ENCODE results near the gene CRIP1. TPM values are rescaled to one million over a fixed set of nuclear protein-coding genes. Genes with fewer than 3 reads are reported as not detected.
A peak's percentile ranks its signal among the peaks of the same experiment; 100 is the strongest.

Gene CRIP1
- total and polyA plus RNA-seq, 2 donors (not counting 1 experiment from before 2014, with no cell fraction given) = 210 to 563 TPM

DNA sequence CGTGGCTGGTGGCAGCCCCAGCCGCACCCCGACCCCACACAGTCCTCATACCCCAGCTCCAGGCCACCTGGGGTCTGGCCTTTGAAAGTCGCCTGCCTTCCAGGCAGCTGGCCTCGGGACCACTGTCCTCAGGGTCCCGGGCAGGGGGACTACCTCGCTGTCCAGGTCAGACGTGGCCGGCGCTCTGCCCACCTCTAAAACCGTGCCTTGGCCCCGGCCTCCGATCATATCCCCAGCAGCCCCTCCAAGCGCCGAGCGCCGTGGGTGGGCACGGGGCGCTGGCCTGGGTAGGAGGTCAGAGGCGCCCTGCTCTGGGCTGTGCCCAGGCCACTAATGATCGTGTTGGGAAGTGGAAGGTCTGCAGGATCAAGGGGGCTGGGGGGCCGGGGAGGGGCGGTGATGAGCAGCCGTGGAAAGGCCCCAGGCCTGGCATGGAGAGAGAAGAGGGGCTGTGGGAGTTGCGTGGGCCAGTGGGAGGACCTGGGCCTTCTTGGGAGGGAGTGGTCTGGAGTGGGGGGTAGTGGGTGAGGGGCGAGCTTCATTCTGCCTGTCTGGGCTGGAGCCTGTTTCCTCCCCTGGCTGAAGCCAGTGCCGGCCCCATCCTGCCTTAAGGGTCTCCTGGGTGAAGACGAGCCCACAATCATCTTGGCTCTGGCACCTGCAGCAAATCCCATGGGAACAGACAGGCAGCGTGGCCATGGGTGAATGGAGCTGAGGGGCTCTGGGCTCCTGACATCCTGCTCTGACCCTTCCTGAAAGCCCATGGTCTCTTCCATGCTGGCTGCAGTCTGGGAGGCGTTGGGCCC is 44.6 kb downstream of the CRIP1 start:
- peaks cover 0 to 21% (median 0%) of the 10 kb centered on the region in 3 donors for H3K9me3 ChIP-seq (ENCODE audit: control extremely low read depth in 1 of 3, control insufficient read depth in 2 of 3, insufficient read depth in 1 of 3, low read length in 2 of 3)
- ChIA-PET POLR2A (interaction anchor here (1.8 kb wide), 1 partner anchor 41 kb away, joined by 6 read pairs; no protein-coding TSS in a partner anchor), CTCF (interaction anchor here (1.6 to 4.2 kb wide), 3 partner anchors 41 to 159 kb away, joined by 5 to 52 read pairs (median 26); partner anchors contain the start of gene TEDC1)
- ATAC-seq (ENCODE audit: low read depth) (no peak), DNase-seq (peak; percentile 59)
- peaks cover 60 to 64% of the 10 kb centered on the region in 2 donors for H3K4me1 ChIP-seq (ENCODE audit: control insufficient read depth in 2 of 2, insufficient read depth in 2 of 2, low read length in 2 of 2)
- no peak overlapping the region for H2AFZ ChIP-seq (ENCODE audit: insufficient read depth, low read depth, low read length, poor library complexity, severe bottlenecking)
- intact Hi-C loops (cut with micrococcal nuclease) = loop anchor here (10.0 kb wide), 1 partner anchor 884 kb away; no protein-coding TSS in a partner anchor
- peaks cover 0 to 38% (median 7%) of the 10 kb centered on the region in 4 experiments for H3K27me3 ChIP-seq (replicated peaks in 1 of 4; ENCODE audit: control extremely low read depth in 1 of 4, control insufficient read depth in 3 of 4, insufficient read depth in 4 of 4, low read length in 3 of 4)
- H3K4me2 ChIP-seq (replicated peaks; ENCODE audit: low read depth, low read length, poor library complexity, severe bottlenecking) = peak overlapping the region; percentile 77
- peak overlapping the region; percentile 90 for H3K27ac Mint-ChIP-seq
- no peak overlapping the region for H3K9ac ChIP-seq (ENCODE audit: low read length)
- TF ChIP-seq, protein P1, sequence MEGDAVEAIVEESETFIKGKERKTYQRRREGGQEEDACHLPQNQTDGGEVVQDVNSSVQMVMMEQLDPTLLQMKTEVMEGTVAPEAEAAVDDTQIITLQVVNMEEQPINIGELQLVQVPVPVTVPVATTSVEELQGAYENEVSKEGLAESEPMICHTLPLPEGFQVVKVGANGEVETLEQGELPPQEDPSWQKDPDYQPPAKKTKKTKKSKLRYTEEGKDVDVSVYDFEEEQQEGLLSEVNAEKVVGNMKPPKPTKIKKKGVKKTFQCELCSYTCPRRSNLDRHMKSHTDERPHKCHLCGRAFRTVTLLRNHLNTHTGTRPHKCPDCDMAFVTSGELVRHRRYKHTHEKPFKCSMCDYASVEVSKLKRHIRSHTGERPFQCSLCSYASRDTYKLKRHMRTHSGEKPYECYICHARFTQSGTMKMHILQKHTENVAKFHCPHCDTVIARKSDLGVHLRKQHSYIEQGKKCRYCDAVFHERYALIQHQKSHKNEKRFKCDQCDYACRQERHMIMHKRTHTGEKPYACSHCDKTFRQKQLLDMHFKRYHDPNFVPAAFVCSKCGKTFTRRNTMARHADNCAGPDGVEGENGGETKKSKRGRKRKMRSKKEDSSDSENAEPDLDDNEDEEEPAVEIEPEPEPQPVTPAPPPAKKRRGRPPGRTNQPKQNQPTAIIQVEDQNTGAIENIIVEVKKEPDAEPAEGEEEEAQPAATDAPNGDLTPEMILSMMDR (IDR thresholded peaks at IDR 0.05) = no peak
- no peak for TF ChIP-seq EZH2 (IDR thresholded peaks at IDR 0.05; ENCODE audit: borderline replicate concordance, insufficient read depth, low read depth, low read length, poor library complexity, severe bottlenecking)
- no peaks in the 10 kb centered on the region for H3K27me3 Mint-ChIP-seq
- H3K9me3 Mint-ChIP-seq (ENCODE audit: insufficient read depth) = no peaks in the 10 kb centered on the region
- H3K4me1 Mint-ChIP-seq = peaks cover 57% of the 10 kb centered on the region
- H3K79me2 ChIP-seq (ENCODE audit: control insufficient read depth, insufficient read depth, low read length) = no peaks in the 10 kb centered on the region
- no peak overlapping the region for H3K4me3 ChIP-seq (ENCODE audit: control extremely low read depth in 1 of 5, extremely low read depth in 1 of 5, insufficient read depth in 1 of 5, low read depth in 2 of 5, low read length in 4 of 5)
- 76% methylated on average over 24 of the region's 30 CpGs for WGBS (ENCODE audit: insufficient coverage)
- H3K27ac ChIP-seq (ENCODE audit: low read length in 2 of 2) = peak overlapping the region in 1 of 2 donors; percentile 64
- H3K4me3 Mint-ChIP-seq = peak overlapping the region; percentile 79
- no peaks in the 10 kb centered on the region for H3K36me3 ChIP-seq (replicated peaks in 1 of 2; ENCODE audit: control extremely low read depth in 1 of 2, control insufficient read depth in 1 of 2, extremely low read depth in 1 of 2, insufficient read depth in 2 of 2, low read length in 1 of 2)
- peaks cover 14% of the 10 kb centered on the region for H4K20me1 ChIP-seq (ENCODE audit: control insufficient read depth, insufficient read depth, low read length, poor library complexity, severe bottlenecking)
